Activated naive CD4-positive, alpha-beta T cell treated with anti-CD3 and anti-CD28 coated beads, Interleukin-2, amount 10 ng/mL, durations not matched to agents 7 days and 5 days (primary cell): ENCODE data around the gene MAL.

Experiments used
- CTCF ChIA-PET: fragments of 350-600 bp; sonication (Branson Sonifier 250); formaldehyde crosslinking; loops from one replicate; lab custom pipeline; 2021; ENCODE audit warnings: antibody characterized with exemption; lab: Charles Lee
- DNase-seq: peaks from one replicate; pipeline ENCODE4 v3.0.0-alpha.2; 2020
- H3K27ac Mint-ChIP-seq: one replicate; pipeline ENCODE4 v1.8.0; 2021; ENCODE audit warnings: mild to moderate bottlenecking, moderate library complexity, mixed read lengths
- H3K27me3 Mint-ChIP-seq: one replicate; pipeline ENCODE4 v1.8.0; 2021; ENCODE audit warnings: mild to moderate bottlenecking, mixed read lengths
- H3K36me3 Mint-ChIP-seq: one replicate; pipeline ENCODE4 v1.8.0; 2021; ENCODE audit warnings: mixed read lengths
- H3K4me1 Mint-ChIP-seq: one replicate; pipeline ENCODE4 v1.8.0; 2021; ENCODE audit warnings: mixed read lengths
- H3K4me3 Mint-ChIP-seq: one replicate; pipeline ENCODE4 v1.8.0; 2021; ENCODE audit warnings: mild to moderate bottlenecking, moderate library complexity, mixed read lengths
- H3K9me3 Mint-ChIP-seq: one replicate; pipeline ENCODE4 v1.8.0; 2021; ENCODE audit warnings: mixed read lengths

MAL gene

GRCh38 chr2:95004711-95005110 lies 20.8 kb upstream of the MAL start:
- Mint-ChIP-seq H3K4me3 (no peak overlapping the region), H3K27ac (no peak overlapping the region), H3K4me1 (peaks cover 3% of the 10 kb centered on the region), H3K36me3 (no peaks in the 10 kb centered on the region), H3K9me3 (no peaks in the 10 kb centered on the region), H3K27me3 (peaks cover 46% of the 10 kb centered on the region)
- CTCF ChIA-PET = no interaction called here
- DNase-seq = no peak

- no peak overlapping the region for H3K4me3 Mint-ChIP-seq
- H3K36me3 Mint-ChIP-seq = no peaks in the 10 kb centered on the region
- CTCF ChIA-PET = no interaction called here
- peaks cover 3% of the 10 kb centered on the region for H3K4me1 Mint-ChIP-seq
- no peaks in the 10 kb centered on the region for H3K9me3 Mint-ChIP-seq
- peaks cover 41% of the 10 kb centered on the region for H3K27me3 Mint-ChIP-seq
- DNase-seq = no peak
- no peak overlapping the region for H3K27ac Mint-ChIP-seq
These were observed 19.8 kb upstream of the MAL start for GRCh38 chr2:95005726-95006125.

GRCh38 chr2:95006588-95006987 lies 18.9 kb upstream of the MAL start:
- no peaks in the 10 kb centered on the region for H3K36me3 Mint-ChIP-seq
- no peaks in the 10 kb centered on the region for H3K9me3 Mint-ChIP-seq
- DNase-seq = no peak
- peaks cover 3% of the 10 kb centered on the region for H3K4me1 Mint-ChIP-seq
- H3K27ac Mint-ChIP-seq = no peak overlapping the region
- H3K27me3 Mint-ChIP-seq = peaks cover 37% of the 10 kb centered on the region
- H3K4me3 Mint-ChIP-seq = no peak overlapping the region
- CTCF ChIA-PET = no interaction called here

- peaks cover 37% of the 10 kb centered on the region for H3K27me3 Mint-ChIP-seq
- H3K36me3 Mint-ChIP-seq = no peaks in the 10 kb centered on the region
- H3K4me1 Mint-ChIP-seq = peaks cover 3% of the 10 kb centered on the region
- no peaks in the 10 kb centered on the region for H3K9me3 Mint-ChIP-seq
- no peak overlapping the region for H3K27ac Mint-ChIP-seq
- CTCF ChIA-PET = no interaction called here
- no peak overlapping the region for H3K4me3 Mint-ChIP-seq
- no peak for DNase-seq
These were observed 18.4 kb upstream of the MAL start for GRCh38 chr2:95007031-95007609.

- CTCF ChIA-PET = interaction anchor here (1.2 to 1.7 kb wide), 2 partner anchors 16 to 107 kb away, joined by 5 to 6 read pairs; no protein-coding TSS in a partner anchor
- H3K4me1 Mint-ChIP-seq = peaks cover 3% of the 10 kb centered on the region
- no peak overlapping the region for H3K4me3 Mint-ChIP-seq
- H3K9me3 Mint-ChIP-seq = no peaks in the 10 kb centered on the region
- no peaks in the 10 kb centered on the region for H3K36me3 Mint-ChIP-seq
- peaks cover 37% of the 10 kb centered on the region for H3K27me3 Mint-ChIP-seq
- H3K27ac Mint-ChIP-seq = no peak overlapping the region
- DNase-seq = no peak
These were observed 17.7 kb upstream of the MAL start for GRCh38 chr2:95007822-95008221.

GRCh38 chr2:95008306-95008705 lies 17.2 kb upstream of the MAL start:
- Mint-ChIP-seq H3K9me3 (no peaks in the 10 kb centered on the region), H3K27me3 (peaks cover 36% of the 10 kb centered on the region), H3K4me3 (no peak overlapping the region), H3K4me1 (peaks cover 3% of the 10 kb centered on the region), H3K27ac (no peak overlapping the region), H3K36me3 (no peaks in the 10 kb centered on the region)
- no peak for DNase-seq
- CTCF ChIA-PET = interaction anchor here (1.2 to 1.7 kb wide), 2 partner anchors 15 to 107 kb away, joined by 5 to 6 read pairs; no protein-coding TSS in a partner anchor

GRCh38 chr2:95008996-95009395 lies 16.5 kb upstream of the MAL start:
- CTCF ChIA-PET = interaction anchor here (1.7 kb wide), 1 partner anchor 15 kb away, joined by 6 read pairs; no protein-coding TSS in a partner anchor
- no peaks in the 10 kb centered on the region for H3K36me3 Mint-ChIP-seq
- peaks cover 3% of the 10 kb centered on the region for H3K4me1 Mint-ChIP-seq
- no peak overlapping the region for H3K27ac Mint-ChIP-seq
- no peaks in the 10 kb centered on the region for H3K9me3 Mint-ChIP-seq
- no peak overlapping the region for H3K4me3 Mint-ChIP-seq
- DNase-seq = no peak
- H3K27me3 Mint-ChIP-seq = peaks cover 34% of the 10 kb centered on the region

GRCh38 chr2:95009412-95009811 lies 16.1 kb upstream of the MAL start:
- Mint-ChIP-seq H3K4me3 (no peak overlapping the region), H3K36me3 (no peaks in the 10 kb centered on the region), H3K9me3 (no peaks in the 10 kb centered on the region), H3K27me3 (peaks cover 30% of the 10 kb centered on the region), H3K27ac (no peak overlapping the region), H3K4me1 (peaks cover 2% of the 10 kb centered on the region)
- no peak for DNase-seq
- CTCF ChIA-PET = interaction anchor here (0.6 kb wide), 1 partner anchor 13 kb away, joined by 3 read pairs; no protein-coding TSS in a partner anchor

GRCh38 chr2:95010126-95010525 lies 15.4 kb upstream of the MAL start:
- no peaks in the 10 kb centered on the region for H3K36me3 Mint-ChIP-seq
- CTCF ChIA-PET = interaction anchor here (0.6 to 0.8 kb wide), 2 partner anchors 13 to 43 kb away, joined by 3 read pairs; no protein-coding TSS in a partner anchor
- peaks cover 2% of the 10 kb centered on the region for H3K4me1 Mint-ChIP-seq
- no peak overlapping the region for H3K27ac Mint-ChIP-seq
- H3K9me3 Mint-ChIP-seq = no peaks in the 10 kb centered on the region
- DNase-seq = no peak
- peaks cover 30% of the 10 kb centered on the region for H3K27me3 Mint-ChIP-seq
- no peak overlapping the region for H3K4me3 Mint-ChIP-seq

GRCh38 chr2:95010718-95011117 lies 14.8 kb upstream of the MAL start:
- Mint-ChIP-seq H3K27me3 (peaks cover 26% of the 10 kb centered on the region), H3K27ac (no peak overlapping the region), H3K4me1 (peaks cover 7% of the 10 kb centered on the region), H3K4me3 (no peak overlapping the region), H3K36me3 (no peaks in the 10 kb centered on the region), H3K9me3 (no peaks in the 10 kb centered on the region)
- DNase-seq = no peak
- CTCF ChIA-PET = interaction anchor here (0.8 to 1.0 kb wide), 2 partner anchors 24 to 42 kb away, joined by 3 read pairs; no protein-coding TSS in a partner anchor

- Mint-ChIP-seq H3K4me1 (peaks cover 7% of the 10 kb centered on the region), H3K36me3 (no peaks in the 10 kb centered on the region), H3K27me3 (peaks cover 7% of the 10 kb centered on the region), H3K9me3 (no peaks in the 10 kb centered on the region), H3K27ac (no peak overlapping the region), H3K4me3 (no peak overlapping the region)
- no peak for DNase-seq
- CTCF ChIA-PET = interaction anchor here (1.3 to 2.3 kb wide), 2 partner anchors 9 to 101 kb away, joined by 3 to 11 read pairs; no protein-coding TSS in a partner anchor
These were observed 12.5 kb upstream of the MAL start for GRCh38 chr2:95012881-95013550.

GRCh38 chr2:95013726-95014125 lies 11.8 kb upstream of the MAL start:
- CTCF ChIA-PET = interaction anchor here (0.7 to 2.7 kb wide), 6 partner anchors 9 to 101 kb away, joined by 3 to 11 read pairs (median 6); no protein-coding TSS in a partner anchor
- peaks cover 10% of the 10 kb centered on the region for H3K27me3 Mint-ChIP-seq
- H3K27ac Mint-ChIP-seq = no peak overlapping the region

GRCh38 chr2:95014126-95014708 lies 11.3 kb upstream of the MAL start:
- CTCF ChIA-PET = interaction anchor here (0.7 to 2.7 kb wide), 6 partner anchors 8 to 101 kb away, joined by 3 to 11 read pairs (median 4); no protein-coding TSS in a partner anchor

More at GRCh38 chr2:95013726-95014125, 11.8 kb upstream of the MAL start:
- H3K4me3 Mint-ChIP-seq = no peak overlapping the region
- no peaks in the 10 kb centered on the region for H3K9me3 Mint-ChIP-seq
- no peak for DNase-seq
- no peaks in the 10 kb centered on the region for H3K36me3 Mint-ChIP-seq
- peaks cover 10% of the 10 kb centered on the region for H3K4me1 Mint-ChIP-seq

GRCh38 chr2:95015261-95015912 lies 10.1 kb upstream of the MAL start:
- peaks cover 21% of the 10 kb centered on the region for H3K4me1 Mint-ChIP-seq
- no peak overlapping the region for H3K27ac Mint-ChIP-seq
- CTCF ChIA-PET = interaction anchor here (1.0 to 2.7 kb wide), 5 partner anchors 9 to 102 kb away, joined by 3 to 11 read pairs (median 6); no protein-coding TSS in a partner anchor
- DNase-seq = no peak
- H3K9me3 Mint-ChIP-seq = no peaks in the 10 kb centered on the region
- H3K27me3 Mint-ChIP-seq = peaks cover 10% of the 10 kb centered on the region
- no peak overlapping the region for H3K4me3 Mint-ChIP-seq
- H3K36me3 Mint-ChIP-seq = no peaks in the 10 kb centered on the region

More at GRCh38 chr2:95014126-95014708, 11.3 kb upstream of the MAL start:
- Mint-ChIP-seq H3K27ac (no peak overlapping the region), H3K27me3 (peaks cover 10% of the 10 kb centered on the region), H3K4me1 (peaks cover 15% of the 10 kb centered on the region), H3K36me3 (no peaks in the 10 kb centered on the region), H3K9me3 (no peaks in the 10 kb centered on the region), H3K4me3 (no peak overlapping the region)
- DNase-seq = no peak
